Measurements from ENCODE around the gene PSMG4.

PSMG4 gene, protein sequence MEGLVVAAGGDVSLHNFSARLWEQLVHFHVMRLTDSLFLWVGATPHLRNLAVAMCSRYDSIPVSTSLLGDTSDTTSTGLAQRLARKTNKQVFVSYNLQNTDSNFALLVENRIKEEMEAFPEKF
- 9.0 to 14.5 reads per million in 2 donors for total RNA-seq

DNA sequence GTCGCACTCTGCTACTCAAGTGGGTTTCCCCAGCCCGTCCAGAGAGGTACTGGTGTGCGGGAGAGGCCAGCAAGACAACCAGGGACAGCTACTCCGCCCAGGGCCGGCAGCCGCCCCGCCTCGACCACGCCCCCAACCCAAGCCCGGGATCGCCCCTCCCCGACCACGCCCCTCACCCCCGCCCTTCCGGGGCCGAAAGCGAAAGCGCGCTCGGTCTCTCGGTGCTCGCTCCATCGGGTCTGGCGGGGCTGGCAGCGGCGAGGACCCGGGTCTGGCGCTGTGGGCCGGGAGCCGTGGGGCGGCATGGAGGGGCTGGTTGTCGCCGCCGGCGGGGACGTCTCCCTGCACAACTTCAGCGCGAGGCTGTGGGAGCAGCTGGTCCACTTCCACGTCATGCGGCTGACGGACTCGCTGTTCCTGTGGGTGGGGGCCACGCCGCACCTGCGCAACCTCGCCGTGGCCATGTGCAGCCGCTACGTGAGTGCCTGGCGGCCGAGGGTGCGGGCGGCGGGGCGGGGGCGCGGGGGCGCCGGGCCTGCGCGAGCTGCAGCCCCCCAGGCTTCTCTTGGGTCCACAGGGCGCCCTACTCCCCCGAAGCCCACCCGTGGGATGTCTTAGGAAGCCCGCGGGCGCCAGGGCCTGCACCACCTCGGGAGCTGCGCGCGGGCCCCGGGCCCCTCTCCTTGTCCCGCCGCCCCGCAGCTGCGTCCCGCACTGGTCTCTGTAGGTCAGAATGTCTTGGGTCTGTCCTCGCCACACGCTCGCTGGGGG, at the start of gene PSMG4:
Gene PSMG4 (plus strand): TSS at position 228 of the 771 bp plus-strand sequence. CDS start 76 bp downstream, at position 304.
- DNase-seq: peak; percentile 85 to 93 (median 89)

DNA sequence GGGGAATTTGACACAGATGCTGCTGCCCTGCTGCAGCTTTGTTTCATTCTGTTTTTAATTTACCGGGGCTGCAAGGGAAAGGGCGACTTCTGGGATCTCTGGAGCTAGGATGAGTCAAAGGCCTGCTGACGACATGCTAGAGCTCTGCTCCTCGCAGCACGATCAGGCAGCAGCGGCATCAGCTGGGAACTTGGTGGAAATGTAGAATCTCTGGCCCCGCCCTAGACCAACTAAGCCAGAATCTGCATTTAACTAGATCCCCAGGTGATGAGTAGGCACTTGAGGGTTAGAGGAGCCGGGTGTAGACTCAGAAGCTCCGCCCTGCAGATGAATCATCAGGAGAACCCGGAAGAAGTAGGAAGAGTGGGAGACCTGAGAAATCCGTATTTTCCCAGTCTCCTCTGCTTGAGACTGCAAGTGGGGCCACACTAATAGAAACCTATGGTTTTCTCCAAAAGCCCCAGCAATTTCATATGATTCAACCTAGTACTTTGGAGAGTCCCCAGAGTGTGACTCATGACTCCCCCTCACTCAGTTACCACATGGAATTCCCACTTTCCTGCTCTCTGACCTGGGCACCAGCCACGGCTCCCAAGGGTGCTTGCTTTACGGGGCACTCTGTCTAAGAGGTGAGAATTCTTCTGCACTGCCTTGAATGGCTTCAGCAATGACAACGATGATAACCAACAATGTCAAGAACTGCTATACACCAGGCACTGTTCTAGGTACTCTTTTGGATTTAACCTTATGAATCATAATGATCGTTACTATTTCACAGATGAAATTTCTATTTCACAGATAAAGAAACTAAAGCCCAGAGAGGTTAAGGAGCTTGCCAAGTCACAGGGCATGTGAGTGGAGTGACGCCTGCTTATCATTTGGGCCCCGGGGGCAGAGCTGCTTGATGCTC, 49.4 kb upstream of the PSMG4 start:
- peak in 2 of 5 experiments; percentile 51 to 63 for DNase-seq

DNA sequence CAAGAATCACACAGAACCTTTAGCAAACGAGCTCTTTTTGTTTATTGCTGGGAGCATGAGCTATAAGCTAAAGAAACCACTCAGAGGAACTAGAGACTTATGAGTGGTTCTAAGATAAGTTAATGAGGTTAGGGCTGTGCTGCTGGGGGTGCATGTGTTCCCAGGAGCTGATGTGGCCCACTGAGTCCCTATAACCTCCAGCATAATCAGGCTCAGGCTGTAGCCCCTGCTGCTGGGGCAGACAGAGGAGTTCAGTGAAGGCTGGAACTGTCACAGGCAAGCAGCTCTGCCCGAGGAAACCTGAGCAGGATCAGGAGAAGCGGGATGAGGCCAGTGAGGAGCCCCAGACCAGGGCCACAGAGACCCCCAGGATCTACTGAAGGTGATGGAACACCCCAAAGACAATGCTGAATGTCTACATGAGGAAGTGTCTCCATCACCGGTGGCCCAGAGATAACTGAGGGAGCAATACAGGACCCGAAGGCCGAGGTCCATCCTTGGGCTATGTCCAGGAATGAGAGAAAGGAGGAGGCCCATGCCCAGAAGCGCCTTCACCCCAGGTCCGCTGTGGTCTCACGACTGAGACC, 48.6 kb upstream of the PSMG4 start:
- no peak for DNase-seq

DNA sequence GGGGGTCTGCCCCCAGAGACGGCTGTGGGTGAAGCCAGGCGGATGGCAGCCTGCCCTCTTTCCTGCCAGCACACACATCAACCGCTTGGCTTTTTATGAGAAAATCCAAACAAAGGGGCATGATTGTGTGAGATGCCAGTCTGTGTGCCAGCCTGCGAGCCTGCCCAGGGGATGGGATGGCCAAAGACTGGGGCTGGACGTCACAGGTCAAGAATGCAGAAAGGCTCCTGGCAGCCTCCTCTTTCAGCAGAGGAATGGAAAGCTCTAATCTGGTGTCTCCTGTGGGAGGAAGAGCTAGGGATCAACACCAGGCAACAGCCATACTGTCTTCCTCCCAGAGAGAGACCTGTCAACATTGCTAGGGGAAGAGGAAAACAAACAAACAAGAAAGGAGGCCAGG, 47.1 kb upstream of the PSMG4 start:
- DNase-seq: no peak

DNA sequence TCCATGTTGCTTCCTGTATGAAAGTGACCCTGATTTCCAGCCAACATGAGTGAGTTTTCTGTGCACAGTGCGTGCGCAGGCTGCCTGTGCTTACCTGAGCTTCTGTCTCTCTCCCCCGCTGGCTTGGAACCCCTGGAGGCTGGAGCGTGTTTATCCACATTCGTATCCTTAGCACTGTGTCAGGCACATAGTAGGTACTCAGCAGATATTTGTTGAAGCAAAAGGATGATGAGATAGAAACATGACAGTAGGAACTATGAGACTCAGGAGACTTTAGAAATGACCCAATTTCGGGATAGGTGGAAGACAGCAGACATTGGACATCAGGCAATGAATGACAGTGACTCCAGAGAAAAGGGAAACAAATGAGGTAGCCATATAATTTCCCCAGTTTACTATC, 46.5 kb upstream of the PSMG4 start:
- DNase-seq: no peak

DNA sequence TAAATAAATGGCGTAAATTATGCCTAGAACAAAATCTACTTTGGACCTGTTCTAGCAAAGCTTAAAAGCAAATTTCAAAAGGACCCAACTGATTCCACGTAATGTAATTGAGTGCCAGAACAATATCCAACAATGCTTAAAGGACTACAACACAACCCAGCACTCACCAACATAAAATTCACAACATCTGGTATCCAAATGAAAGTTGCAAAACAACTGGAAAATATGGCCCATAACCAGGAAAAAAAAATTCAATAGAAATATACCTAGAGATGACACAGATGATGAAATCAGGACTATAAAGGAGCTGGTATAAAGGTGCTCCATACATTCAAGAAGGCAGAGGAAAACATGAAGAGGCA, 45.4 kb upstream of the PSMG4 start:
- DNase-seq: no peak

DNA sequence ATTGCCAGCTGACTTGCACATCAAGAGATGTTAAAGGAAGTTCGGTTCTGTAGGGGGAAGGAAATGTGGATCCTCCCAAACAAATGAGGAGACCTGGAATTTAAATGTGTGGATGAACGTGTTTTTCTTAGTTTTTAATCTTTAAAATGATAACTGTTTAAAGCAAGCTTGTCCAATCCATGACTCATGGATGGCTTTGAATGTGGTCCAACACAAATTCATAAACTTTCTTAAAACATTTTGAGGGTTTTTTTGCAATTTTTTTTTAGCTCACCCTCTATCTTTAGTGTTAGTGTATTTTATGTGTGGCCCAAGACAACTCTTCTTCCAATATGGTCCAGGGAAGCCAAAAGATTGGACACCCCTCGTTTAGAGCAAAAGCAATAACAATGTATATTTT, 43.8 kb upstream of the PSMG4 start:
- DNase-seq: no peak

DNA sequence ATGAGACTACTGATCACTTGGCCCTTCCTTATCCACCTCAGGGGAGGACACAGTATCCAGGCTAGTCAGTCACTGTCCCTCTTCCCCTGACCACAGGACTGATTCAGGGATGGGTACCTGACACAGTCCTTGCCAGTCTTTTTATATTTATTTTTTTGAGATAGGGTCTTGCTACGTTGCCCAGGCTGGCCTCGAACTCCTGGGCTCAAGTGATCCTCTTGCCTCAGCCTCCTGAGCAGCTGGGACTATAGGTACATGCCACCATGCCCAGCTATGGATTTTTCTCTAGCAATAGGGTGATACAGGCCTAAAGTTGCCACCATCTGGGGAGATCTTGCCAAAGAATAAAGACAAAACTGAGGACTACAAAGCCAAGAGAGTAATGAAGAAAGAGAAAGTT, 41.5 kb upstream of the PSMG4 start:
- no peak for DNase-seq

DNA sequence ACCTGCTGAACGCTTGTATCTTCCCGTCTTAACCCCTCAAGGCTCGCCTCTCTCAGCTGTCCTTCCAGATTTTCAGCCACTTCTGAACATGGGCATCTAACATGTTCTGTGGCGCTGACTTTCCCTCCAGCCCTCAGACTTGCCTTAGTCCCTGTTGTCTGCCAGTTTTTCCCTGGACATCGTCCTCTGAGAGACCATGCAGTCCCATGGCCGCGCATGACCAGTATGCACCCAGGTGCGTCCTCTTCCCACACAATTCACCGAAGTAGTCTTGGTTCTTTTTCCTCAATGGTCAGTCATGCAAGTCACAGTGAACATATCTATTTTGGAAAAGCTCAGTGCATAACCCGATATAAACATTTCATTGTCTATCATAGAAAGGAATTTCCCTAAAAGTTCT, 40.5 kb upstream of the PSMG4 start:
- no peak for DNase-seq

DNA sequence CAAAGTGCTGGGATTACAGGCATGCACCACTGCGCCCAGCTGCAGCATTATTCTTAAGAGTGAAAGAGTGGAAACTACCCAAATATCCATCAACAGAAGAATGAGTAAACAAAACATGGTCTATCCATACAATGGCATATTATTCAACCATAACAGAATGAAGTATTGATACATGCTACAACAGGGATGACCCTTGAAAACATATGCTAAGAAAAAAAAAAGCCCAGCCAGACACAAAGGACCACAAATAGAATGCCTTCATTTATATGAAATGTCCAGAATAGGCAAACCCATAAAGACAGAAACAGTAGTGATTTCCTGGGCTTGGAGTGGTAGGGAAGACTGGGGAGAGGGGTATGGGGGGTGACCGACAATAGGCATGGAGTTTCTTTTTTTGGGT, 38.4 kb upstream of the PSMG4 start:
- DNase-seq: no peak

DNA sequence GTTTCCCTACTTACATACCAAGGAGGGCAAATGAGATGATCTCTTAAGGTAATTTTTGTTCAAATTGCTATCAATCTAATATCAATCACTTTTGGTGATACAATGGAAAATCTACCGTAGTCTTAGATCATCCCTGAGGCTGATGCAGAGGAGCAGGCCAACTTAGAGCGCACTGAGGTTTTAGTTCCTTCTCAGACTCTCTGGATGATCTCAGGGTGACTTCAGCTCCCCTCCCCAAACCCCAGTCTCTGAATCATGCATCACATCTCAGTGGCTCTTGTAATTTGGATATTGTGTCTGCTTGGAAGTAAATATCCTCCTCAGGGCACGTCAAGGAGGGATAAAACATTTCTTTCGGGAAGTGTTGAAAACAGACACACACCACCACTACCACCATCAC, 37.2 kb upstream of the PSMG4 start:
- DNase-seq: no peak

DNA sequence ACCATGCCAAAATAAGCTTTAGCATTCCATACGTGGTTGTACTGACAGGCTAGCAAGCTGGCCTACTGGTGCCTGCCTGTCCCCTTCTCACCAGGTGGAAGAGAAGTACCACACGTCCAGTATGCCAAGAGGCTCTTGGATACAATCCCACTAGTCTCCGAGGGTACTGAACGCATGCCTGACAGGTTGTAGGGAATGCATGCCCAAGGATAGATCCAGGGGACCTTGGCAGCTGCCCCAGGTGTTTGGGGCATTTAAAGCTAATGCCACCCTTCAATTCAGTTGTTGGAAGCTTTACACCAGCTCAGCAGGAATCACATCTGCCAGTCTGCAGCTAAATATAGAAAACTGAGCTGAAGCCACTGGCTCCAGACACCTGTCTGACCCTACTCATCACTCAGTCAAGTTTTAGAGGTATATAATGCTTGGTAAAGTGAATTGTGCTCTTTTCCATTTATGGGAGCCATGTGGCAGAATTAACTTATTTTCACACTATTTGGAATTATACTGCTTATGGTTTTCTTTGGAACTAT, 36.2 kb upstream of the PSMG4 start:
- DNase-seq: no peak

DNA sequence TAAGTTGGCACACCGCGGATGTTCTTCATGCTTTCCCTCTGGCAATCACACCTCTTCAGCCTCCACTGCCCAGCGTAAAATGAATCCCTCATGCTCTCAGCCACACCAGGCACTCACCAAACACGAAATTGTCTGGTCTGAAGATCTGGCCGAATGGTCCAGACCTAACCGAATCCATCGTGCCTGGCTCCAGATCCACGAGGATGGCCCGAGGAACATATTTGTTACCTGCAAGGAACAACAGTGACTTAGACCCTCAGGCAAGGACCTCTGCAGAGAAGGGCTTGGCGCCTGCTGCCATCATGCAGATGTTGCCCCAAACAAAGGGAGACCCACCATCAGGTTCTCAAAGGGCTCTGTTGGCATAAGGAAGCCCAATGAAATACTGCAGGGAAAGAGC, 32.7 kb upstream of the PSMG4 start:
- no peak for DNase-seq

DNA sequence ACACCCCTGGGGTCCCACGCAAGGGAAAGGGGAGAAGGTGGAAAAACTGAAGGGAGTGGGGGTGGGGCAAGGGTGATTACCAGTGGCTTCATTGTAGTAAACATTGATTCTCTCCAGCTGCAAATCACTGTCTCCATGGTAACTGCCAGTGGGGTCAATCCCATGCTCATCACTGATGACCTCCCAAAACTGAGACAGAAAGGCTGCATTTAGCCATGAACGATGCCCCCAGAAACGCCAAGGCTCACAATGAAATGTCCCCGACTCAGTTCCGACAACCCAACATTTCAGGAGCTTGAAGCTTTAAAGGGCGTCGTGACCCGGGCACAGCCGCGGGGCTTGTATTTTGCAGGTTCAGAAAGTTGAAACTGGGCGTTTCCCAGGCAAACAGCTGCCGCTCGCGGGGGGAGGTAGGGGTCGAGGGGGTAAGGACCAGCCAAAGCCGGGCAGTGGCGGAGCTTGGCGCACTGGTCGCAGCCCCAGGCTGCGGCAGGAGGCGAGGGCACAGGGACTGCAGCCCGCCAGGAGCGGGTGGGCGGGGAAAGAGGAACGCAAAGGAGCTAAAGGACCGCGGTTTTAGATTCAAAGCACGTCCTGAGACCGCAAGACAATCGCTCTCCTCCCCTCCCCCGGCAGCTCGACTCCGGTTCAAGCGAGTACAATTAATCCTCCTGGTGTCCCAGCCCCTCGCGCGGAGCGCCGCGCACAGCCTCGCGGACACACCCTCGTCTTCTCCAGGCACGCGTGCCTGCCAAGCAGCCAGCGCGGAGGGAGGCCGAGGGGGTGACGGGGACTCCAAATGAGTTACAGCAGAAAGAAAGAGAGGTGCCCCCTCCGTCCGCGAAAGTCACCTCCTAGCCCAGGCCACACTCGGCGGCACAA, 32.0 kb upstream of the PSMG4 start:
- DNase-seq: peak in 1 of 5 experiments; percentile 40

DNA sequence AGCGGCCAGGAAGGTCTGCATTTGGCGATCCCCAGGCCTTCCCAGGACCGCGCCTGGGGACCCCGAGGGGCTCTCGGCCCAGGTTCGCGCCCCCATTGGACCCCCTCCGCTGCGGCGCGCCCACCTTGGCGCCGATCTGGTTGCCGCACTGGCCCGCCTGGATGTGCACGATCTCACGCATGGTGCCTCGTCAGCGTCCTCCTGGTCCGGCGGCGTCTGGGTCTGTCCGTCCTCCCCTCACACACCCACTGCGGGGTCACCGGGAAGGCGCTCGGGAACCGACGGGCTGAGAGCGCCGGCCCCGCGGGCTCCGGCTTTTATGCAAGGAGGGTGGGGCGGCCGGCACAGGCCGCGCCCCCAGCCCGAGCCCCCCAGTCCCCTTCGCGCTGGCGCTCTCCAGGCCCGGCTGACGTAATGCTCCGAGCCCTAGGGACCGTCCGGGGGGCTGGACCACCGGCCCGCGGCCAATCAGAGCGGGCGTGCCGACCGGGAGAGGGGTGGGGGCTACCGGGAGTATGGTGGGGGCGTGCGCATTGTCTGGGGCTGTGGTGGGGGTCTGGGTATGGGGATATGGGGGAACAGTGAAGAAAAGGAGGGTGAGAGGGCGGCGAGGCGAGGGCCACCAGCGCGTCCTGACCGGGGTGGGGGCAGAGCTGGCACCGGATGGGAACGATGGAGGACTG, 31.2 kb upstream of the PSMG4 start, which contains the start of gene TUBB2B:
Gene TUBB2B (minus strand): TSS at position 291 of the 683 bp plus-strand sequence. CDS start 110 bp downstream, at position 181.
- DNase-seq: no peak

DNA sequence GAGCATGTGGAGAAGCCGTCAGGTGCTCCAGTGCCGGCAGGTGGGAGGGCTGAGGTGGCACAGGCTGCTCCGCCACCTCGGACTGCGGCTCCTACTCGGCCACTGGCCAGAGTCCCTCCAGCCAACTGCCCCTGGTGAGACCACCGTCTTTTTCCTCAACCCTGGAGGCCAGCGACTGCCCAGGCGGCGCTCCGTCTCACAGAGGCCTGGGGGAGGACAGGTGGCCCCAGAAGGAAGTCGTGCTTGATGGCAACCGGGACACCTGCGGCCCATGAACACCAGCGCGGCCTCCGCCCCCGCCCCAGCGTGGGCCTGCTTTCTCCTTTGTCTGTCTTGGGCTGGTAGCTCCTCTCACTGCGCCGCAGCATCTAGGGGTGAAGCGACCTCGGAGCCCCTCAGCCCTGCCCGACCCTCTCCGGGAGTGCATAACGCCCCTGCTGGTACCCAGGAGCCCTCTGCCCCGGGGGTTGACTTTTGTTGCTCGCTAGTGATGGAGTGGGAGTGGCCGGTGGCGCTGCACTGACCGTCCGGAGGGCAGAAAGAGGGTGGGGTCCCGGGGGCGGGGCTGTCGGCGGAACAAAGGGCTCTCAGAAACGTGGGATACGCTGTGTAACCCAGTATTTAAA, 30.6 kb upstream of the PSMG4 start:
- DNase-seq: peak in 1 of 5 experiments; percentile 25

DNA sequence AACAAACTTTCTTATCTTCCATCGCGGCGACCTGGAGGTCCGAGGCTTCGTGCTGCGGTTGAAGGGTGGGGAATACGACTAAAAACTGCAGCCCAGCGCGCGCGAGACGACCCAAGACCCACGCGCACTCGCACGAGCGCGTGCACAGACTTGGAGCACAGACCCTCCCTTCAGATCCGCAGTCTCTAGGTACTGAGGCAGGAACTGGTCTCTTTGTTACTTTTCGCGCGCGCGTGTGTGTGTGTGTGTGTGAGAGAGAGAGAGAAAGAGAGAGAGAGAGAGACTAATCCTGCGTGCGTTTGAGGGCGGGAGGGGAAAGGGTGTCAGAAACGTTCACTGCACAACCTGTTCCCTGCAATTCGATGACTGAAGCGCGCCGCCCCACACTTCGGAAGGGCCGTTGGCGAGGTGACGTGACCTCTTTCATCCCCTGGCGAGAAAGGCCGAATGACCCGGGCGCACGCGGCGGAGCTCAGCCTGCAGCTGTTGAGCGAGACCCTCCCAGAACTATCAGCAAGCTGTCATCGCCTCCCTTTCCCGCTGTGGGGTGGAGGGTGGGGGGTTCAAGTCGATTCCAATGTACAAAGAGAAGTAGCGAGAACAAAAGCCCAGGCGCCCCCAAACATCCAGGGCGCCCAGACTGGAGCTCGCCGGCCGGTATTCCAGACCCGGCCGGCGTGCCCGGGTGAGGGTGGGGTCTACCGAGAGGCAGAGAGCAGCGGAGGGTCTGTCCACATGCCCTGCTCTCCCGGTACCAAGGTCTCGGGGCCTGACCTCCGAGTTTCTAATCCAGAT, 29.8 kb upstream of the PSMG4 start:
- peak in 3 of 5 experiments; percentile 29 to 58 (median 40) for DNase-seq

DNA sequence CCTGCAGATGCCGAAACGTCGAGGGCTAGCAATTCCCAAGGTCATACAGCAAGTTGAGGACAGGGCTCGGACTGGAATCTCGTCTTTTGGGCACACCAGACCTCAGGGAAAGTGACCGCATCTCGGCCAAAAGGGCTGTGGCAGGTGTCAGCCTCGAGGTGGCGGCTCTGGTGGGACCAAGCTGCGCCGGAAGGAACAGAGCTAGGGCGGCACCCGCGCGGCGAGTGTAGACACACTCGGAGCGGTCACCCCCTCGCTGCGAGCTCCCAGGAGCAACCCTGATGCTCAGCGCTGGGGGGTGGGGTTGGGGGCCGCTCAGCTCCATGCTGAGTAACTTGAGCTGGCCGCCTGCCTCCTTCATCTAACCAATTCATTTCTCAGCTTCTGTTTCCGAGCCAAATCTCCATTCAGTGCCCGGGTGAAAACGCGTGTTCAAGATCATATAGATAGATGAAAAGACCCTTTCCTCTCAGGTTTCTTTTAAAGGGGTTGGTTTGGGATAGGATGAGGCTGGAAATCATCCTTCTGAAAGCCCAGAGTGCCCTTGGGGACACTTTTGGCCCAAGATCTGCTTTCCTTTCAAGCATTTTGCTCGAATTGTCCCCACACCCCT, 29.1 kb upstream of the PSMG4 start:
- DNase-seq: peak in 1 of 5 experiments; percentile 32

DNA sequence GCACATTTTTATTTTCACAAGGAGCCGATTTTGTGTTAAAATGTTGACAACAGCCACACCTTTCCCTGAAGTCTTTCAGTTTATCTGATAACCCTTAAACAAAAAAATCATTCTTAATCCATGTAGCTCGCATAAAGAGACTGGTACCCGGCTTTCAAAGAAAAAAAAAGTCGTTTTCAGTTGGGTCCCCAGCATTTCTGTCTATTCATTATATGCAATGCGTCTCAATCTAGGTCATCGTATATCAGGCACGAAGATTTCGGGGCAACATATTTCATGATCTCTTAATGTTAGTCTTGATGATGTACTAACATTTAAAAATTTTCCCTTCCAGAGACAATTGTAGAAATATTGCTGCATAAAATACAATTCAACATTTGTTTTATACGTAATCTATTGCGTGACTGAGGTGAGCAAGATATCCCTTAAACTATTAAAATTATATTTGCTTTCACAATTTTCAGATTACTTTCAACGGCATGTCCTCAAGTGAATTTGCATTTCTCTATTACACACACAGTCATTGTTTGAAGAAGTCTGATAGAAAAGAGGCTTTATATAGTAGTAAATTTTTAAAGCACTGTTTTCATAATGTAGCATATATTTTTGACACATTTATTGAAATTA, 28.4 kb upstream of the PSMG4 start:
- no peak for DNase-seq

Data from T-helper 2 cell (primary cell).